GM23338 (cell line): ENCODE data around the gene IMP3. TPM values are rescaled to one million over a fixed set of nuclear protein-coding genes. Genes with fewer than 3 reads are reported as not detected.
A peak's percentile ranks its signal among the peaks of the same experiment; 100 is the strongest.

ENCODE experiments used
- ATAC-seq: fragments of 200-7000 bp; cut with Tn5 transposase; 3 replicates; pipeline ENCODE4 v1.9.1; 2020
- DNase-seq: peaks from one replicate; pipeline ENCODE4 v3.0.0-alpha.2; 2015; ENCODE audit warnings: low spot score
- H2AFZ ChIP-seq: fragments of 200-600 bp; sonication (generic); 2 replicates; pipeline ENCODE4 v1.8.0; 2016; ENCODE audit warnings: antibody characterized with exemption, mild to moderate bottlenecking, moderate library complexity
- H3F3A ChIP-seq: fragments of 200-600 bp; sonication (generic); replicated peaks from 2 replicates; pipeline ENCODE4 v1.8.0; 2017; ENCODE audit warnings: antibody characterized with exemption, mixed run types, low read depth
- H3K27ac ChIP-seq: fragments of 200-600 bp; sonication (generic); 2 replicates; pipeline ENCODE4 v1.6.1; 2016; ENCODE audit warnings: low read depth
- H3K27me3 ChIP-seq: fragments of 200-600 bp; sonication (generic); 2 replicates; pipeline ENCODE4 v1.8.0; 2016; ENCODE audit warnings: mild to moderate bottlenecking, mixed run types, moderate library complexity; ENCODE audit not compliant: insufficient read depth
- H3K36me3 ChIP-seq: fragments of 200-600 bp; sonication (generic); 2 replicates; pipeline ENCODE4 v1.8.0; 2016; ENCODE audit warnings: mild to moderate bottlenecking; ENCODE audit not compliant: insufficient read depth
- H3K4me1 ChIP-seq: fragments of 200-600 bp; sonication (generic); 2 replicates; pipeline ENCODE4 v1.8.0; 2016; ENCODE audit warnings: mild to moderate bottlenecking, moderate library complexity; ENCODE audit not compliant: insufficient read depth
- H3K4me2 ChIP-seq: fragments of 200-600 bp; sonication (generic); 2 replicates; pipeline ENCODE4 v1.7.1; 2017; ENCODE audit warnings: mixed run types
- H3K4me3 ChIP-seq: fragments of 200-600 bp; sonication (generic); 2 replicates; pipeline ENCODE4 v1.6.1; 2016; ENCODE audit warnings: mixed run types
- H3K79me2 ChIP-seq: fragments of 200-600 bp; sonication (generic); replicated peaks from 2 replicates; pipeline ENCODE4 v1.8.0; 2017; ENCODE audit warnings: mild to moderate bottlenecking; ENCODE audit not compliant: insufficient read depth
- H3K9me2 ChIP-seq: fragments of 200-600 bp; sonication (generic); 2 replicates; pipeline ENCODE4 v1.8.0; 2017; ENCODE audit not compliant: insufficient read depth
- H4K20me1 ChIP-seq: fragments of 200-600 bp; sonication (generic); replicated peaks from 2 replicates; pipeline ENCODE4 v1.8.0; 2017; ENCODE audit warnings: mild to moderate bottlenecking; ENCODE audit not compliant: insufficient read depth
- H3K27ac Mint-ChIP-seq: 2 replicates; pipeline ENCODE4 v1.8.0; 2020; ENCODE audit warnings: inconsistent platforms, mild to moderate bottlenecking, moderate library complexity, mixed read lengths
- H3K27me3 Mint-ChIP-seq: 3 replicates; pipeline ENCODE4 v1.8.0; 2022; ENCODE audit warnings: low read depth, mild to moderate bottlenecking, moderate library complexity, mixed read lengths, inconsistent platforms; ENCODE audit not compliant: insufficient read depth, poor library complexity
- H3K36me3 Mint-ChIP-seq: 3 replicates; pipeline ENCODE4 v1.8.0; 2021; ENCODE audit warnings: low read depth, mild to moderate bottlenecking, inconsistent platforms, moderate library complexity, mixed read lengths
- H3K4me1 Mint-ChIP-seq: 3 replicates; pipeline ENCODE4 v1.8.0; 2020; ENCODE audit warnings: mild to moderate bottlenecking, inconsistent platforms, mixed read lengths
- H3K4me3 Mint-ChIP-seq: 3 replicates; pipeline ENCODE4 v1.8.0; 2021; ENCODE audit warnings: moderate library complexity, mild to moderate bottlenecking, inconsistent platforms, mixed read lengths
- H3K9me3 Mint-ChIP-seq: 3 replicates; pipeline ENCODE4 v1.8.0; 2020; ENCODE audit warnings: moderate library complexity, mild to moderate bottlenecking, inconsistent platforms, mixed read lengths
- CTCF ChIP-seq, 2 experiments: fragments of 200-600 bp in 1 of 2; sonication (generic) in 1 of 2; conservative IDR thresholded peaks; 2 replicates each; pipeline versions ENCODE4 v1.5.1 to v1.6.1; 2016 to 2017; ENCODE audit warnings: antibody characterized with exemption in 2 of 2, low read depth in 2 of 2, mild to moderate bottlenecking in 2 of 2, moderate library complexity in 1 of 2
- ETS1 ChIP-seq: IDR thresholded peaks from 2 replicates; pipeline ENCODE4 v1.6.1; 2016; ENCODE audit warnings: antibody characterized with exemption
- EZH2 ChIP-seq: fragments of 200-600 bp; sonication (generic); IDR thresholded peaks from one replicate; pipeline ENCODE4 v1.8.0; 2017; ENCODE audit warnings: antibody characterized with exemption, mild to moderate bottlenecking, low read depth; ENCODE audit not compliant: unreplicated experiment
- JUNB ChIP-seq: IDR thresholded peaks from one replicate; pipeline ENCODE4 v1.6.1; 2016; ENCODE audit warnings: antibody characterized with exemption; ENCODE audit not compliant: unreplicated experiment
- NANOG ChIP-seq: IDR thresholded peaks from 2 replicates; pipeline ENCODE4 v1.6.1; 2016; ENCODE audit warnings: antibody characterized with exemption, borderline replicate concordance
- POLR2AphosphoS5 ChIP-seq: IDR thresholded peaks from 2 replicates; pipeline ENCODE4 v1.6.1; 2016; ENCODE audit warnings: antibody characterized with exemption, low read depth
- STAT1 ChIP-seq: IDR thresholded peaks from one replicate; pipeline ENCODE4 v1.6.1; 2016; ENCODE audit warnings: antibody characterized with exemption; ENCODE audit not compliant: unreplicated experiment
- ZNF114 ChIP-seq: fragments of 250-450 bp; sonication (Bioruptor Pico); IDR thresholded peaks from 2 replicates; pipeline ENCODE4 v1.5.0; 2020; ENCODE audit warnings: mild to moderate bottlenecking, moderate library complexity
- ZNF462 ChIP-seq: fragments of 250-450 bp; sonication (Bioruptor Pico); IDR thresholded peaks from 2 replicates; pipeline ENCODE4 v1.5.0; 2020; ENCODE audit warnings: mild to moderate bottlenecking, moderate library complexity
- polyA plus RNA-seq: library from polyadenylated mRNA; unstranded; fragments of >200 nt; fragmentation: Nextera tagmentation; extraction: Ambion mirVana; gene quantifications from 2 replicates; pipeline ENCODE4 v1.2.1, GENCODE V29; 2016
- total RNA-seq: library from RNA; depleted of rRNA; stranded (reverse); fragments of >200 nt; shearing (Covaris generic); gene quantifications from 2 replicates; pipeline ENCODE4 v1.2.3, GENCODE V29; 2014

IMP3 gene
- total and polyA plus RNA-seq, 2 experiments from 2014 or later: 210 to 319 TPM

DNA sequence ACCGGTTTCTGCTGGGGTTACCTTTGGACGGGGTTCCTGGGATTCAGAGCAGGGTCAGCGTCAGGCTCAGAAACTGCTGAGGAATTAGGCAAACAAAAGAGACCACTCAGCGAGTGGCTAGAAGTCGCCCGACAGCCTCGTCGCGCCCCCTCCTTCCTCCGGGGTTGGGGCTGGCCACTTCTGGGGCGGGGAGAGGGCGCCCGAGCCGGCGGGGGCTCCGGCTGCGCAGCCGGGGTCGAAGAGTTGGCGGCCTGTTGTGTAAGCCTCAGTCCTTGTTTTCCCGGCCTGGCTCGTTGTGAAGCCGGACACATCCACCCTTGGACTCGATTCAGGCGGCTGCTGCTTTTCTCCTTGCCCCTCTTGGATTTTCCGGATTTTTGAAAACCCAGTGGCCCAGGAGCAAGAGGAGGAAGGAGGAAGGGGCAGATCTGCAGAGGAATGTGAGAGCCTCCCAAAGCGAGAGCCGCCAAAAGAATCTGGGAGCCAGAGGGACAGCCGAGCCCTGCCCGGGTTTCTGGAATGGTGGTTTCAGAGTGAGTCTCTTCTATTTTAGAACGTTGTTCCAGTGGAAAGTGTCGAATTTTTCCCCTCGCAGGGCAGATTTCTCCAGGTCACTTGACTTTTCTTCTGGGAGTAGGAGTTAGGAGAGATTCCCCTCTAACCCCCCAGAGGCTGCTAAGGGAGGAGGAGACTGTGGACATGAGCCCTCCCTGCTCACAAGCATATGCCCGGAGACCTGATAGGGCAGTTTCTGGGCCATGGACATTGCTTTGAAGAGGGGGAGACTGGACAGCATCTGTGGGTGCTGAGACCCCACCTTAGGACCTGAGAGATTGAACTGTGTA is 8.4 kb upstream of the IMP3 start (continued):
- TF ChIP-seq ZNF462 (CRISPR knock-in tag) (no peak), JUNB (no peak), NANOG (no peak), POLR2AphosphoS5 (no peak), STAT1 (no peak), EZH2 (no peak), ZNF114 (CRISPR knock-in tag) (no peak)

- H3K4me1 Mint-ChIP-seq: peaks cover 53% of the 10 kb centered on the region
- Histone ChIP-seq H3K4me1 (peaks cover 27% of the 10 kb centered on the region), H3K36me3 (no peaks in the 10 kb centered on the region), H3K27me3 (peaks cover 17% of the 10 kb centered on the region), H4K20me1 (peaks cover 12% of the 10 kb centered on the region; the same call in 1 of the 2 replicates), H3K4me3 (peak within 1 kb of the TSS; percentile 96), H3K4me2 (peak within 1 kb of the TSS; percentile 99), H2AFZ (peak within 1 kb of the TSS; percentile 95), H3K79me2 (peaks cover 40% of the 10 kb centered on the region), H3F3A (peaks cover 31% of the 10 kb centered on the region), H3K27ac (peak within 1 kb of the TSS; percentile 99), H3K9me2 (no peaks in the 10 kb centered on the region)
- no peaks in the 10 kb centered on the region for H3K9me3 Mint-ChIP-seq
- peak within 1 kb of the TSS; percentile 99 for H3K27ac Mint-ChIP-seq
- H3K36me3 Mint-ChIP-seq: peaks cover 28% of the 10 kb centered on the region
- peak within 1 kb of the TSS; percentile 96 for H3K4me3 Mint-ChIP-seq
- TF ChIP-seq CTCF (conservative IDR thresholded peaks at IDR 0.05; ENCODE audit: low read depth in 2 of 2): peak; percentile 50 to 62
- peak; percentile 62 for TF ChIP-seq POLR2AphosphoS5
- TF ChIP-seq EZH2: no peak
- no peak for TF ChIP-seq STAT1
- peak; percentile 35 for TF ChIP-seq ETS1
- peak; percentile 92 for DNase-seq
- H3K27me3 Mint-ChIP-seq: peaks cover 44% of the 10 kb centered on the region
- peak; percentile 74 for ATAC-seq
Measured at GRCh38 chr15:75647370-75648155, 7.5 kb upstream of the IMP3 start, which contains the start of gene SNX33. TSS of gene SNX33 (plus strand) at chr15:75647912. CDS start at chr15:75649103, 1,191 bp downstream.
